Mammary epithelial cell (primary cell): ENCODE results near the gene GNAS.

ENCODE experiments used
- EZH2 ChIP-seq: IDR thresholded peaks from 2 replicates; pipeline ENCODE4 v1.6.1; 2012; ENCODE audit warnings: low read length, inconsistent platforms, borderline replicate concordance
- TF ChIP-seq, protein P1 (sequence below), 2 donors: IDR thresholded peaks in 1 of 2; conservative IDR thresholded peaks in 1 of 2; 2 replicates each; pipeline ENCODE4 v1.5.1; 2011 to 2012; ENCODE audit warnings: inconsistent platforms in 2 of 2, low read length in 2 of 2, mild to moderate bottlenecking in 2 of 2, control low read depth in 1 of 2, low read depth in 1 of 2; ENCODE audit not compliant: insufficient read depth in 1 of 2; ENCODE audit errors: extremely low read depth in 1 of 2

DNA sequence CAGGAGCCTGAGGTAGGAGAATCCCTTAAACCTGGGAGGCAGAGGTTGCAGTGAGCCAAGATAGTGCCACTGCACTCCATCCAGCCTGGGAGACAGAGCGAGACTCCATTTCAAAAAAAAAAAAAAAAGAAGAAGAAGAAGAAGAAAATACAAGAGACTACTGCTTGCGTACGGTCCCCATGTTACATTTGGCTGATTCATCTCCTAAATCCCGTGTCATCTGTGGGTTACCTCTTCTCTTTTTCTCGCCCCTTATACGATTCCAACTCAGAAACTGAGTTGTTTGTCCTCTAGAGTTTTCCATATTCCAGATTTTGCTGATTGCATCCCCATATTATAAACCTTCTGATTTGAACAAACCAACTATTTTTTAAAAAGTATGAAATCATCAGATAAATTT, 66.1 kb downstream of the GNAS start:
- TF ChIP-seq, protein P1, sequence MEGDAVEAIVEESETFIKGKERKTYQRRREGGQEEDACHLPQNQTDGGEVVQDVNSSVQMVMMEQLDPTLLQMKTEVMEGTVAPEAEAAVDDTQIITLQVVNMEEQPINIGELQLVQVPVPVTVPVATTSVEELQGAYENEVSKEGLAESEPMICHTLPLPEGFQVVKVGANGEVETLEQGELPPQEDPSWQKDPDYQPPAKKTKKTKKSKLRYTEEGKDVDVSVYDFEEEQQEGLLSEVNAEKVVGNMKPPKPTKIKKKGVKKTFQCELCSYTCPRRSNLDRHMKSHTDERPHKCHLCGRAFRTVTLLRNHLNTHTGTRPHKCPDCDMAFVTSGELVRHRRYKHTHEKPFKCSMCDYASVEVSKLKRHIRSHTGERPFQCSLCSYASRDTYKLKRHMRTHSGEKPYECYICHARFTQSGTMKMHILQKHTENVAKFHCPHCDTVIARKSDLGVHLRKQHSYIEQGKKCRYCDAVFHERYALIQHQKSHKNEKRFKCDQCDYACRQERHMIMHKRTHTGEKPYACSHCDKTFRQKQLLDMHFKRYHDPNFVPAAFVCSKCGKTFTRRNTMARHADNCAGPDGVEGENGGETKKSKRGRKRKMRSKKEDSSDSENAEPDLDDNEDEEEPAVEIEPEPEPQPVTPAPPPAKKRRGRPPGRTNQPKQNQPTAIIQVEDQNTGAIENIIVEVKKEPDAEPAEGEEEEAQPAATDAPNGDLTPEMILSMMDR (conservative IDR thresholded peaks at IDR 0.05 in 1 of 2, IDR thresholded peaks at IDR 0.05 in 1 of 2; ENCODE audit: extremely low read depth in 1 of 2, insufficient read depth in 1 of 2, low read depth in 1 of 2, low read length in 2 of 2): no peak
- TF ChIP-seq EZH2: no peak
